HG02870 (cell line): ENCODE measurements around the gene ANG.

Experiments used
- ATAC-seq: cut with Tn5 transposase; IDR thresholded peaks from one replicate; pipeline ENCODE4 v1.9.1; 2021; ENCODE audit warnings: mild to moderate bottlenecking, moderate library complexity; ENCODE audit not compliant: unreplicated experiment

ANG gene

DNA sequence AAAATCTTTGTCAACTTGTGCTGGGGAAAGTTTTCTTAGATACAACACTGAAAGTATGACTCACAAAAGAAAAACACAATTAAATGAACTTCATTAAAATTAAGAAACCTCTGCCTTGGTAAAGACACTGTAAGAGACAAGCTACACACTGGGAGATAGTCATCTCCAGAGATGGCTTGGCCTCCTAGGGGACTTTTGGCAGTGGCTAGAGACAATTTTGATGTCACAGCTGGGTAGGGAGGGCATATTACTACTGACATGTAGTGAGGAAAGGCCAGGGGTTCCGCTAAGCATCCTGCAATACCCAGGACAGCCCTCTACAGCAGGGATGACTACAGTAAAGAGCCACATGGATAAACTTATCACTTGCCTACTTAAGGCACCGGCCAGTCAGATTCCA lies 12.9 kb upstream of the ANG start:
- ATAC-seq = peak; percentile 54

DNA sequence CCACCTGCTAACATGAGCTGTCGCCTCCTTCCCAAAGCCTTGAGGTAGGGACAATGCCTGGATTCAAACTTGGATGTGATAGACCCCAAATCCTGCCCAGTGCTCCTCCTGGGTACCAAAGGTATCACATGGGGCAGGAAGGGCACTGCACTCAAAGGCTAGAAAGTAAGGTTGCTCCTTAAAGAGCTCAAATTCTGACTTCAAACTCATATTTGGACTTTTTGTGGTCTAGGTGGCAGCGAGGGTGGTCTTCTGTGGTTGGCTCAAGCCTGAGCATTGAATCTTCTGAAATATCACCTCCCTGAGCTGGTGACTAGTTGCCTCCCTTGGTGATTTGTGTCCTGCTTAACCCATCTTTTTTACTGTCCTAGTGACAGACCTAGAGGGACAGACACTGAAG lies 12.5 kb upstream of the ANG start:
- peak; percentile 2 for ATAC-seq

DNA sequence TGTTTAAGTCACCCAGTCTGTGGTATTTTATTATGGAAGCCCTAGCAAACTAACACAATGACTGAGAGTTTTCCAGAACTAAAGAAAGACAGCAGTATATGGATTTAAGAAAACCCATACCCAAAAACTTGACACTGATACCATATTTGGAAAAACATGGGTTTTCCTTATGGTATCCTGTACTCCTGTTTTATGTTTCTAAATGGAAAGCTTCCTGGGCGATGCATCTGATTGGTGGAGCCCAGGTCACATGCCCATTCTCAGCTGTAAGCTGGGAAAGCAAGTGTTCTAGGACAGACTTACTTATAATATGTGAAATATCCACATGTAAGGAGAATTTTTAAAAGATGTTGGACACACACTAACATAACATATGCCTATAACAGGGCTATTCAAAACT lies 8.7 kb upstream of the ANG start:
- no peak for ATAC-seq

DNA sequence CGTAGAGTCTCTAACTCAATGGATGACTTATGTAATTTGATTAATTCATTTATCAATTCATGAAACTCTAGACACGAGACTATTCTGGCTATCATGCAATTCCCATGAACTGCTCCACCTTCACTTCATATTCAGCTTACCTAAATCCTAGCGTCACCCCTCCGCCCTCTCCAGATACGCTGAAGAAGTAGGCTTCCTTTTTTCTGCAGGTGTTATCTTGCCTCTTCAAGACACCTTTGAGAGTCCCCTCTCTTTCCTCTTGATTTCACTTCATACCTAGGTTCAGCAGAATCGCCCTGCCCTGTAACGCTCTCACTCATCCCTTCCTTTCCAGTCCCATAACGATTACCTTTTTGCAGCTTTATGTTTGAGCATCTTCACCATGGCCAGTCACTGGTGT lies 8.2 kb upstream of the ANG start:
- ATAC-seq = no peak

DNA sequence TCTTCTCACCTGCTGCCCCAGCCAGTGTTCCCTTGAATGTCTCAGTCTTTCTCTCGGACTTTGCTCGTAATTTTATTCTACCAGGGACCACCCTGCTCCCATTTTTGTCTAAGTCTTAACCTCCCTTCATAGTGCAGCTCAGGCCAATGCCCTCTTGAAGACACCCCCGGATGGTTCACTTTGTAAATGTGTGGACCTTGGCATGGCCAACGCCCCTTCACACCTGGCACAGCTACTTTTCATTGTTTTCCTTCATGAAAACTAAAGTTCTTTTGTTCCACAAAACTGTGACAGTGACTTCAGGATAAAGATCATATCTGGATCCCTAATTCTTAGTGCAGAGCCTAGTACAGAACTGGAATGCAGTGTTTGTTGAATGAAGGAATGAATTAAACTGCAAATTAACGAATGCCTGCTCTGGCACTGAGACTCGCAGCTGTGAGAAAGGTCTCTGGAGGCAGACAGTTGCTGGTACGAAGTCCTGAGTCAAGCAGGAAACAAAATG lies 7.7 kb upstream of the ANG start:
- ATAC-seq = peak; percentile 21

DNA sequence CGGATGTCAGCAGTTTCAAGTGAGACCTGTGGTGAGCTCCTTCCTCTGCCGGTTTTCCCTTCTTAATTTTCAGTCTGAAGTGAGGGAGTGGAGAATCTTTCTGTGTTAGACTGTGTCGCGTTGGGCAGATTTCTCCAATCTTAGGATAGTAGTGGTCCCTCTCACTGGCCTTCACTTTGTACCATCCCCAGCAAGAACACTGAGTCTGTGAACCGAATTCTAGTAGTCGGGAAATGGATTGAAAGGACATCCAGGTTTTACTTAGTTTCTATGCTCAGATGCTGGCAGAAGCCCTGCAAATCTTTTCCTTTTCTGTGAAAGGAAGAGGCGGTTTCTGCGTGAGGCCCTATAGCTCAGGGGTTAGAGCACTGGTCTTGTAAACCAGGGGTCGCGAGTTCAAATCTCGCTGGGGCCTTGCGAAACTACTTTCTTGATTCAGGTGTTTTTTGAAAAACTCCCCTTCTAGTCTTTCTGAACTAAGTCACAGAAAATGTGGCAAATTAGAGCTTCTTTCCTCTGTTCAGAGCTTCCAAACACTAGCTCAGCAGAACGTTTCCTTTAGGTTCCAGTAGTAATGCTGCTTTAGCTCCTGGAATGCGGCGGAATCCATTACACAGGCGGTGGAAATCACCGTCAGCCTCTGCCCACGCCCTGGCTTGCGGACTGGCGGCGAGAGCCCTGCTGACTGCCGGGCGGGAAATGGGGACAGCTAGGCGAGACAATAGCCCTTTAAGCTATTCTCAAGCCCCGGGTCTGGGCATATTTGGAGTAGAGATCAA lies 7.0 kb upstream of the ANG start:
- ATAC-seq = no peak

DNA sequence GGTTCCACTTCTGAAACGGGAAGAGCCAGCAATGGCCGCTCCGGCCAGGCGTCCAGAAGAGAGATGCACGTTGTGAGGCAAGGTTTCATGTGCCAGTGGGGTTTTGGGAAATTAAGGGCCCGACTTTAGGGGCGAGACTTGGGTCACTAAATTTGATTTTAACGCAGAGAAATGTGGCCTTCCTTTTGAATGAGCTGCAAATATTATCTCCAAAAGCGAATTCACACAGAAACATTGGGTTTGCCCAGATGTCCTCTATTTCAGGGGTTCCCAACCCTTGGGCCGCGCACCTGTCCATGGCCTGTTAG lies 6.5 kb upstream of the ANG start:
- ATAC-seq = no peak

DNA sequence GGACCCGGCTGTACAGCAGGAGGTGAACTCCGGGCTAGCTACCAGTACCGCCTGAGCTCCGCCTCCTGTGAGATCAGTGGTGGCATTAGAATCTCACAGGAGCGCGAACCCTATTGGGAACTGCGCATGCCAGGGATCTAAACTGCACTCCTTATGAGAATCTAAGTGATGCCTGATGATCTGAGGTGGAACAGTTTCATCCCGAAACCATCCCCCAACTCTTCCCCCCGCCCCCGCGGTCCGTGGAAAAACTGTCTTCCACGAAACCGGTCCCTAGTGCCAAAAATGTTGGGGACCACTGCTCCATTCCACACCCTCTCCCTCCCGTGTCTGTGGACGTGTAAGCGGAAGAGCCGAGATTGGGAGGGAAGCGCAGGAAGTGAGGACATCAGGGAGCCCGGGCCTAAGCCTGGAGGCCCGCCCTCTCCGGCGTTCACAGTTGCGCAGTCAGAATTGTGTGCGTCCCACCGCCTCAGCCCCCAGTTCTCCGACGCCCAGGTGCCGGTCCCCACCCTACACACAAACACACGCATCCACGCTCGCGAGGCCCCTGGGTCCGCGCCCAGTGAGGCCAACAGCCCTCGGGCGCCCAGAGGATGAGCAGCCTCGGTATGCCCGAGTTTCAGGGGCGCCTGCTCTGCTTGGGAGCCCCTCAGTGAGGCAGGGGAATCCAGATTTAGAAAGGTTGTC lies 6.0 kb upstream of the ANG start:
- peak; percentile 46 for ATAC-seq

DNA sequence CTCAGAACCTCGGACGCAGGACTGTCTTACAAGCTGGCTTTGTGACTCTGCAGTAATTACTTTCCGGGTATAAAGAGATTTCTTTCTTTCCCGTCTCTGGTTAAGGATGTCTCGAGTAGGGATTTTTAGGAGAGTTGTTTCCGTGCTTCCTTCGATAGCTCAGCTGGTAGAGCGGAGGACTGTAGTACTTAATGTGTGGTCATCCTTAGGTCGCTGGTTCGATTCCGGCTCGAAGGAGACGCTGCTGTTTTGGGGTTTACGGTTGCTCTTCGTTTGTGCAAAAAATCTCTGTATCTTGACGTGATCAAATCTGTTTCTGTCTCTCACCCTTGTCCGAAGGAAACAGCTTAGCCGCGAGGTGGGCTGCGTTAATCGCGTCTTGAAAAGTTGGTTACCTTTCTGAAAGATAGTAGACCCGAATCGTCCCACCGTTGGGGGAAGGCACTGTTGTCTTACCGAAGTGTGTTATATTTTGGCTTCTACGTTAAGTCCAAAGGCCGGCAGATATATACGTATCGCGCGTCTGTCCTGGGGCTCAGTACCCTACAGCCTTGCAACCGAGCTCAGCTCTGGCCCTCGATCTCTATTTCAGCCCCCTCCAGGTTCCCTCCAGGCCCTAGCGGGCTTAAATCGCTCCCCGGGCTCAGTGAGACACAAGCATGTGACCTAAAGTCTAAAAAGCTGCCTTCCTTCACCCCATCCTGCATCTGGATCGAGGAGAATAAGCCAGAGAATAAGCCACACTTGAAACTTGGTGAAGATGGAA lies 5.3 kb upstream of the ANG start:
- ATAC-seq = peak; percentile 29

DNA sequence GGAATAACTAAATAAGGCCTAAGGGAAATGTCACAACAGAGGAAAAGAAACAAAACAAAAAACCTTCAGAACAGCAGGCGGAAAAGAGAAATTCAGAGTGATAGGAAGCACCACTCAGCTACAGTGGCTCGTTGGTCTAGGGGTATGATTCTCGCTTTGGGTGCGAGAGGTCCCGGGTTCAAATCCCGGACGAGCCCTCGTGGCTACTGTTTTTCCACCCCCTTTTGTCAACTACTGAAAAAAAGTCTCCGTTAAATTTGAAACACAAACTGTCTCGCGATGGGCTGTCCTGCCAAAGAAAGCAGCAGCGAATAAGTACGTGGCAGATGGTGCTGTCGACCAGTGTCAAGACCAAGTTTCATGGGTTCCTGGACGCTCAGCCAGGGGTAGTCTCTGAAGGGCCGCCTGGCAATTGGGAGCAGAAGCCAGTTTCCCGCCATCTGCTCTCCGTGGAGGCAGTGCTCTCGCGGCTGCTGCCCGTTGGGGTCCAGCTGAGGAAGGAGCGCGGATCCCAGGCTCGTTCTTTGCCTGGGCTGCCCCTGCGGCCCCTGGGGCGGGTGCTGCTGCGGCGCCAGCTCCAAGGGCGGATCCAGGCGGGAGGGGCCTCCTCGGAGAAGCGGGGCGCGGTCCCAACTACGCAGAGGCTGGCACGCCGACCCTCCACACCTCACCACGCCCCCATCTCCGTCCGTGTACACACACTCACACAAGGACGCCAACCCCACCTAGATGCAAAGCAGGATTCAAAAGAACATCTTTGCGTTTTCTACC lies 4.5 kb upstream of the ANG start, which contains the start of gene RNASE4:
RNASE4 (plus strand) TSS at position 670 of the 771 bp plus-strand sequence. CDS start 14,812 bp downstream, outside the sequence.
- peak; percentile 29 for ATAC-seq

DNA sequence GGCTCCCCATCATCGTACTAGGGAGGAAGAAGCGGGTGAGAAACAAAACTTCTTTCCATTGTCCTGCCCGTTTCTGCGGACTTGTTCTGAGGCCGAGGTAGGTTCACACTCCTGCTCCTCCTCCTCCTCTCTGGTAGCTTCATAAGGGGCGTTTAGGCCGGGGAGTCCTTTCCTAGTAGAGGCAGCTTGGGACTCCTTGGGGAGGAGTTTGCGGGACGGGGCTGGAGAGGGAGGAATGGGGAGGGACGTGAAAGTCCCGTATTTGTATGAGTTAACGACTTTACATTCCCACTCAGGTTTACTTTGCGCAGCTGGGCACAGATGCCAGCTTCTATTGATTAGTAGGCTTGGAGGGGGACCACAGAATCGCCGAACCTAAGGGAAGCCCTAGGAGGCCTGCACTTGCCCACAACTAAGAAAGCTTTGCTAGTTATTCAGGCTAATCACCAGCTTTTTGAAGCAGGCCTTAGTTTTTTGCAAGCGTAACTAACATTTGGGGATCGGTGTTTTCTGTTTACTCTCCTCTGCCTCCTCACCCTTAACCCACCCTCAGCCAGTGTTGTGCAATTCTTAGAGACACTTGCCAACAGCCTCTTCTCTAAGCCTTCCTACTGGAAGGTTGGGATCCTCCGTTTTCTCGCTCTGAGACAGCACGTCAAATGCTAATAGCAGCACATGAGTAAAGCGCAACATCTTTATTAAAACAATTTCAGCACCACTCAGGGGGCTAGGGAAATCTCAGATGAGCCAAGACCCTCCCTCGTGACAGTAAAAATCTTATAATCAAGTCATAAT lies 3.7 kb upstream of the ANG start:
- no peak for ATAC-seq

DNA sequence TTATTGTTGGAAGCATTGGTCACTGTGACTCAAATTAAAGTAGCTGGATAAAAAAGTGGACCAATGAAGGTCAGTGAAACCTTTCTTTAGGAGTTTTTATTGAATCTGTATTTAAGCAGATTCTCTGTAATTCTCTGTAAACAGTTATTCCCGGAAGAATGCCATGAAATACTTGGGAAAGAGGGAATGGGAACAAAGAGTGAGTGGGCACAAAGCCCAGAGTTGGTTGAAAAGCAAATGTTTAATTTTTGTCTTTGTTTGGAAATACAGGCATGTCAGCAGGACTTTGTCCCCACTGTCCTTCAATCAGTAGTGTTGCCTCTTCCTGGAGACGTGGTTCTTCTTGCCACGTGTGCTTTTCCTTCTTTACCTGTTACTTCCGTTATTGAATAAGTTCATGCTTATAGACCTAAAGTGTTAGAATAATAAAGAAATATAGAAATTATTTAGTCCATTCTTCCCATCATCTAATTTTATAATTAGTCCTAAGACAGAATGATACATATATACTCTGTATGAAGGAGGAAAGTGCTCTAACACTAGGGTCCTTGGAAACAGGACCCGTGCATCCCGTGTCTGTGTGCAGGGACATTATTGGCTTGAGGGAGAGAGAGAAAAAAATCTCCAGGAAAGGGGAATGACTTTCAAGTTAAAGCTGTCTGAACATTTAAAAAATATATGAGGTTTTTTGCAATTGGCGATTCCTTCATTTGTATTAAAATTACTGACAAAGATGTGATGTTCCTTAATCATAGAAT lies 2.0 kb upstream of the ANG start:
- ATAC-seq = no peak

DNA sequence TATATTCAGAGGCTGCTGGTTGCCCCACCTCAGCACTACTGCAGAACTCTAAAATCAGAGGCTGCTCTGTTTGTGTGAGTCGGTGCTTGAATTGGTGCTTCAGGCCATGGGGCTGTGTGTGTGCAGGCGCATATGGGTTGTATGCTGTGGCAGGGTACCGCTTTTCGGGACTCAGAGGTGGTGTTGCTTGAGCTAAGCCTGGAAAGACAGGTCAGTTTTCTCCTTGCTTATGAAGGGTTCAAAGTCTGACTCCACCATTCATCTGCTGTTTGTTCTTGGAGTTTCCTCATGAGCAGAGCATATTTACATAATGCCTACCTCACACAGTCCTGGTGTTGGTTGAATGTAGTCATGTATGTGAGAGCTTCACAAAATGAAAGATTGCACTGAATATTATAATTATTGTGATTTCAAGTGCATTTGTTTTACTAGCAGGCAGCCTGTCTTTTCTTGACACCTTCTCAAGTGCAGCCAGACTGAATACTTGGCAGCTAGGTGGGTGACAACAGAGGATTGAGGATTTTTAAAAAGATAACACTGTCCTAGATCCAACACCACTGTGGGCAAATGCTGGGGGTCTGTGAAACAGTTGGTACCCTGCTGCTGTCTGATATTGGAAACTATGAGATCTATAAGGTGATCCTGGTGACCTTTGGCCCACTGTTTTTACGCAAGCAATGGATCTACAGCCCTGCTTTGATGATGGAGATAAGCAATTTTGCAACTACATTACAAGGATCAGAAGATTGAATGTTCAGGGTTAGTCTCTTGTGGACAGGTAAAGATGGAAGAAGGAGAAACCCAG lies 1.0 kb upstream of the ANG start:
- no peak for ATAC-seq

DNA sequence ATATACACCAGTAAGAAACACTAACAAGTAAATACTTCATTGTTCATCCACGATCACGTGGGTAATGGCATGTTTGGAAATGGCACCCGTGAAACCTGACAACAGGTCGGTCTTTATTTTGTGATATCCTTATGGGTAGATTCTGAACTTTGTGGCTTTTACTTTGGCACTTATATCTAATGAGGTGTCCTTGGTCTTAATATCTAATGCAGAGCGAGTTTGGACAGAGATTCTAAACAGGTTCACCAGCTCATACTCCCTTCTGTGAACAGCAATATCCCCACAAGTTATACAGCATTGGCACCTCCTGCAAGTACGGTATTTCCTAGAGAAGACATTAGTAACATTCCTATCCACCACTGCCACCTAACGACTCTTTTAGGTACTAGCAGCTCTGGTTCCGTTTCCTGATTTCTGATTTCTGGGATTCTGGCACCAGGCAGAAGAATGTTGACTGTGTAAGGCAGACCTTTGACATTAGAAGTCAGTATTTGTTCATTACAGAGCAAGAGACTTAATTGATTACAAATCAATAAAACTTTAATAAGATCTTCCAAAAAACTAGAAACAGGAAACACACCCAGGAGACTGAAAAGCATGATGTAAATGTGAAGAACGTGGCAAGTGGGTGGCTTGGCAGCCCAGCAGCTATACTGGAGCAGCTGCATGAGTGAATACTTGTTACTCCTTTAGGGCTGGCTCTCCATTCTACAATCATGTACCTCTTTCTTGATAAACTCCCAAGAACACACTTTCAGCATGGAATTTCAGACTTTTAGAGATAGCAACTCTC lies 2.5 kb downstream of the ANG start:
- peak; percentile 66 for ATAC-seq

DNA sequence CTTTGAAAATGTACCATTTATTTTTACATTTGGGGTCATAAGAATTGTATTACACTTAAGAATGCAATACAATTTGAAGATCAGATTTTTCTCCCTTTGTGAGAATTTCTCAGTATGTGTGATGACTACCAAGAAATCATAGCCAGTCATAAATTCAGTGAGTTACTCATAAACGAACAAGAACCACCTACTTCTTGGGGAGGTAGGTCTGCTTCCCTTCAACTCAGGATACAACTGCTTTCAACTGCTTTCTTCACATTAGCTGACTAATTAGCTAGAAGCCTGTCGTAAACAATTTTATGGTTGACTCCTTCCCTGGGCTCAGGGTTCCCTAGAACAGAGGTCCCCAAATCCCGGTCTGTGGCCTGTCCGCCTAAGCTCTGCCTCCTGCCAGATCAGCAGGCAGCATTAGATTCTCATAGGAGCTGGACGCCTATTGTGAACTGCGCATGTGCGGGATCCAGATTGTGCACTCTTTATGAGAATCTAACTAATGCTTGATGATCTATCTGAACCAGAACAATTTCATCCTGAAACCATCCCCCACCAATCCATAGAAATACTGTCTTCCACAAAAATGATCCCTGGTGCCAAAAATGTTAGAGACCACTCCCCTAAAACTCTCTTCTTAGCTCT lies 3.7 kb downstream of the ANG start:
- no peak for ATAC-seq

DNA sequence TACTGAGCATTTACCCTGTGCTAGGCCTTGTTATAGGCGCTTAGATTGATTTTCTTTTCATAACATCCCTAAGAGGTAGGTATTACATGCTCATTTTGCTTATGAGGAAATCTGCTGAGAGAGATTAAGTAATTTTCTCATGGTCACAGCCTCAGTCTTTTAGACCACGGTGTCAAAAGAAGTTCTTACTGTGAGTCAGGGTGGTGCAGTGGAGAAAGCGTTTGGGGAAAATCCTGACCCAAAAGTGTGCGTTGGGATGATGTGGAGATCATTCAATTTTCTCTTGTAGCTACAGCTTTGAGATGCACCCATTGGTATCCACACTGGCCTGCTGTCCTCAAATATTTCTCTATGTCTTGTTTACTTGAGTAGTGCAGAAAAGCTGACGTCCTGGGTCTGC lies 8.2 kb downstream of the ANG start:
- no peak for ATAC-seq

DNA sequence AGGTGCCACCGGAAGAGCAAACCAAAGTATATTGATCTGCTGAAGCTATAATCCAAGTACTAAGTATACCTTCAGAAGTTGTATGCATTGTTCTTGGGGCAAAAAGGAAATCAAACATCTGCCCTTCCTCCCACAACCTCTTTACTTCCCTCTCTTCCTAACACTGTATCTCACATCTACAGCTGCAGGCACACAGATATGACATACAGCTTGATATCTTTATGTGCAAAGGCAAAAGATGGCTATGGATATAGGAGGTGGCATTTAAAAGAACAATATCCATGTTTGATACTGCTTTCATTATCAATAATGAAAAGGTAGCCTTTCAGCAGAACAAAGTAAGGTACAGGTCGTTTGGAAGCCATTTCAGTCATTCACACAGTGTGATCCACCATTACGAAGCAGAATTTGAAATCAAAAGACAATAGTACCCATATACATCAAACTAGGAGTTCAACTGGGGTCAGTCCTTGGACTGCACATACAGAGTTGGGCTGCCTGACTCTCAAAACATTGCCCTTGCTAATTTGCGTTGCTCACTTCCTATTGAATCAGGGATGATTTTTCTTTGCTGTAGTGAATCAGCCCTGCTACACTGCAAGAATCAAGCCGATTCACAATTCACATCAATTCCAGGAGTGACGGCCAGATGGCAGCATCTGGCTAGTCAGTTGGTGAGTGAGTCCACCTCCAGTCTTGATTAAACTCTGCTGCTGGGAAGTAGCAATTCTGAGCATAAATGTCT lies 8.9 kb downstream of the ANG start:
- ATAC-seq = no peak
